GM23338 (cell line): ENCODE data around the gene IDUA. TPM values are rescaled to one million over a fixed set of nuclear protein-coding genes. Genes with fewer than 3 reads are reported as not detected.

Source experiments
- ATAC-seq: fragments of 200-7000 bp; cut with Tn5 transposase; 3 replicates; pipeline ENCODE4 v1.9.1; 2020
- DNase-seq: peaks from one replicate; pipeline ENCODE4 v3.0.0-alpha.2; 2015; ENCODE audit warnings: low spot score
- H2AFZ ChIP-seq: fragments of 200-600 bp; sonication (generic); 2 replicates; pipeline ENCODE4 v1.8.0; 2016; ENCODE audit warnings: antibody characterized with exemption, mild to moderate bottlenecking, moderate library complexity
- H3F3A ChIP-seq: fragments of 200-600 bp; sonication (generic); replicated peaks from 2 replicates; pipeline ENCODE4 v1.8.0; 2017; ENCODE audit warnings: antibody characterized with exemption, mixed run types, low read depth
- H3K27ac ChIP-seq: fragments of 200-600 bp; sonication (generic); 2 replicates; pipeline ENCODE4 v1.6.1; 2016; ENCODE audit warnings: low read depth
- H3K27me3 ChIP-seq: fragments of 200-600 bp; sonication (generic); 2 replicates; pipeline ENCODE4 v1.8.0; 2016; ENCODE audit warnings: mild to moderate bottlenecking, mixed run types, moderate library complexity; ENCODE audit not compliant: insufficient read depth
- H3K36me3 ChIP-seq: fragments of 200-600 bp; sonication (generic); 2 replicates; pipeline ENCODE4 v1.8.0; 2016; ENCODE audit warnings: mild to moderate bottlenecking; ENCODE audit not compliant: insufficient read depth
- H3K4me1 ChIP-seq: fragments of 200-600 bp; sonication (generic); 2 replicates; pipeline ENCODE4 v1.8.0; 2016; ENCODE audit warnings: mild to moderate bottlenecking, moderate library complexity; ENCODE audit not compliant: insufficient read depth
- H3K4me2 ChIP-seq: fragments of 200-600 bp; sonication (generic); 2 replicates; pipeline ENCODE4 v1.7.1; 2017; ENCODE audit warnings: mixed run types
- H3K4me3 ChIP-seq: fragments of 200-600 bp; sonication (generic); 2 replicates; pipeline ENCODE4 v1.6.1; 2016; ENCODE audit warnings: mixed run types
- H3K79me2 ChIP-seq: fragments of 200-600 bp; sonication (generic); replicated peaks from 2 replicates; pipeline ENCODE4 v1.8.0; 2017; ENCODE audit warnings: mild to moderate bottlenecking; ENCODE audit not compliant: insufficient read depth
- H3K9me2 ChIP-seq: fragments of 200-600 bp; sonication (generic); 2 replicates; pipeline ENCODE4 v1.8.0; 2017; ENCODE audit not compliant: insufficient read depth
- H4K20me1 ChIP-seq: fragments of 200-600 bp; sonication (generic); replicated peaks from 2 replicates; pipeline ENCODE4 v1.8.0; 2017; ENCODE audit warnings: mild to moderate bottlenecking; ENCODE audit not compliant: insufficient read depth
- H3K27ac Mint-ChIP-seq: 2 replicates; pipeline ENCODE4 v1.8.0; 2020; ENCODE audit warnings: inconsistent platforms, mild to moderate bottlenecking, moderate library complexity, mixed read lengths
- H3K27me3 Mint-ChIP-seq: 3 replicates; pipeline ENCODE4 v1.8.0; 2022; ENCODE audit warnings: low read depth, mild to moderate bottlenecking, moderate library complexity, mixed read lengths, inconsistent platforms; ENCODE audit not compliant: insufficient read depth, poor library complexity
- H3K36me3 Mint-ChIP-seq: 3 replicates; pipeline ENCODE4 v1.8.0; 2021; ENCODE audit warnings: low read depth, mild to moderate bottlenecking, inconsistent platforms, moderate library complexity, mixed read lengths
- H3K4me1 Mint-ChIP-seq: 3 replicates; pipeline ENCODE4 v1.8.0; 2020; ENCODE audit warnings: mild to moderate bottlenecking, inconsistent platforms, mixed read lengths
- H3K4me3 Mint-ChIP-seq: 3 replicates; pipeline ENCODE4 v1.8.0; 2021; ENCODE audit warnings: moderate library complexity, mild to moderate bottlenecking, inconsistent platforms, mixed read lengths
- H3K9me3 Mint-ChIP-seq: 3 replicates; pipeline ENCODE4 v1.8.0; 2020; ENCODE audit warnings: moderate library complexity, mild to moderate bottlenecking, inconsistent platforms, mixed read lengths
- CREB1 ChIP-seq: fragments of 250-450 bp; sonication (Bioruptor Pico); IDR thresholded peaks from 2 replicates; pipeline ENCODE4 v1.5.0; 2020; ENCODE audit warnings: low read depth, mild to moderate bottlenecking, moderate library complexity
- EZH2 ChIP-seq: fragments of 200-600 bp; sonication (generic); IDR thresholded peaks from one replicate; pipeline ENCODE4 v1.8.0; 2017; ENCODE audit warnings: antibody characterized with exemption, mild to moderate bottlenecking, low read depth; ENCODE audit not compliant: unreplicated experiment
- EZH2phosphoT487 ChIP-seq: fragments of 200-600 bp; sonication (generic); IDR thresholded peaks from one replicate; pipeline ENCODE4 v1.8.1; 2018; ENCODE audit warnings: antibody characterized with exemption; ENCODE audit not compliant: unreplicated experiment
- JUNB ChIP-seq: IDR thresholded peaks from one replicate; pipeline ENCODE4 v1.6.1; 2016; ENCODE audit warnings: antibody characterized with exemption; ENCODE audit not compliant: unreplicated experiment
- NANOG ChIP-seq: IDR thresholded peaks from 2 replicates; pipeline ENCODE4 v1.6.1; 2016; ENCODE audit warnings: antibody characterized with exemption, borderline replicate concordance
- POLR2AphosphoS5 ChIP-seq: IDR thresholded peaks from 2 replicates; pipeline ENCODE4 v1.6.1; 2016; ENCODE audit warnings: antibody characterized with exemption, low read depth
- STAT1 ChIP-seq: IDR thresholded peaks from one replicate; pipeline ENCODE4 v1.6.1; 2016; ENCODE audit warnings: antibody characterized with exemption; ENCODE audit not compliant: unreplicated experiment
- ZNF114 ChIP-seq: fragments of 250-450 bp; sonication (Bioruptor Pico); IDR thresholded peaks from 2 replicates; pipeline ENCODE4 v1.5.0; 2020; ENCODE audit warnings: mild to moderate bottlenecking, moderate library complexity
- ZNF331 ChIP-seq: fragments of 250-450 bp; sonication (Bioruptor Pico); IDR thresholded peaks from 2 replicates; pipeline ENCODE4 v1.5.0; 2020; ENCODE audit warnings: low read depth, mild to moderate bottlenecking, moderate library complexity
- polyA plus RNA-seq: library from polyadenylated mRNA; unstranded; fragments of >200 nt; fragmentation: Nextera tagmentation; extraction: Ambion mirVana; gene quantifications from 2 replicates; pipeline ENCODE4 v1.2.1, GENCODE V29; 2016
- total RNA-seq: library from RNA; depleted of rRNA; stranded (reverse); fragments of >200 nt; shearing (Covaris generic); gene quantifications from 2 replicates; pipeline ENCODE4 v1.2.3, GENCODE V29; 2014
- TF ChIP-seq, protein P1 (sequence below): fragments of 250-450 bp; sonication (Bioruptor Pico); IDR thresholded peaks from 2 replicates; pipeline ENCODE4 v1.5.0; 2020; ENCODE audit warnings: mild to moderate bottlenecking, moderate library complexity
- TF ChIP-seq, protein P2 (sequence below), 2 experiments: fragments of 200-600 bp in 1 of 2; sonication (generic) in 1 of 2; conservative IDR thresholded peaks; 2 replicates each; pipeline versions ENCODE4 v1.5.1 to v1.6.1; 2016 to 2017; ENCODE audit warnings: antibody characterized with exemption in 2 of 2, low read depth in 2 of 2, mild to moderate bottlenecking in 2 of 2, moderate library complexity in 1 of 2
- TF ChIP-seq, protein P3 (sequence below): IDR thresholded peaks from one replicate; pipeline ENCODE4 v1.6.1; 2018; ENCODE audit warnings: antibody characterized with exemption; ENCODE audit not compliant: unreplicated experiment
- TF ChIP-seq, protein P4 (sequence below): IDR thresholded peaks from 2 replicates; pipeline ENCODE4 v1.6.1; 2016; ENCODE audit warnings: antibody characterized with exemption

Gene IDUA
- total and polyA plus RNA-seq, 2 experiments from 2014 or later, result 1.3 to 6.1 TPM

DNA sequence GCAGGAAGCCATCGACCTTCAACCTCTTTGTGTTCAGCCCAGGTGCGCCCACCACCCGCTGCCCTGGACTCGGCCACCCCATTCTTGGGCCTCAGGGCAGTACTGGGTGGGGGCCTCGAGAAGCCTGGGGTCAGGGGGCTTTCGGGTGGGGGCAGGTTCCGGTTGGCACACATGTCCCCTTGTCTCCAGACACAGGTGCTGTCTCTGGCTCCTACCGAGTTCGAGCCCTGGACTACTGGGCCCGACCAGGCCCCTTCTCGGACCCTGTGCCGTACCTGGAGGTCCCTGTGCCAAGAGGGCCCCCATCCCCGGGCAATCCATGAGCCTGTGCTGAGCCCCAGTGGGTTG lies 17.2 kb downstream of the IDUA start:
- Histone ChIP-seq H2AFZ (no peak overlapping the region; the same call in 1 of the 2 replicates), H3K4me3 (no peak overlapping the region), H3K4me2 (no peak overlapping the region), H3K4me1 (0 out of 2 replicates have a peak, but pooled peaks cover 4% of the 10 kb centered on the region), H3F3A (no peaks in the 10 kb centered on the region), H3K9me2 (no peaks in the 10 kb centered on the region), H3K36me3 (no peaks in the 10 kb centered on the region), H3K27ac (no peak overlapping the region), H3K79me2 (no peaks in the 10 kb centered on the region), H3K27me3 (peaks cover 96% of the 10 kb centered on the region), H4K20me1 (no peaks in the 10 kb centered on the region; the same call in 1 of the 2 replicates)
- H3K27me3 Mint-ChIP-seq, result peaks cover 74% of the 10 kb centered on the region
- no peak overlapping the region for H3K27ac Mint-ChIP-seq
- ATAC-seq, result no peak
- no peak for DNase-seq
- peak overlapping the region; percentile 54; the same call in 2 of the 3 replicates for H3K4me3 Mint-ChIP-seq
- H3K36me3 Mint-ChIP-seq, result no peaks in the 10 kb centered on the region
- H3K4me1 Mint-ChIP-seq, result peaks cover 4% of the 10 kb centered on the region; the same call in 2 of the 3 replicates
- TF ChIP-seq POLR2AphosphoS5 (no peak), EZH2phosphoT487 (no peak), ZNF331 (no peak), JUNB (no peak), NANOG (no peak), EZH2 (no peak), ZNF114 (CRISPR knock-in tag) (no peak), STAT1 (no peak), CREB1 (CRISPR knock-in tag) (no peak)
- TF ChIP-seq, protein P1, sequence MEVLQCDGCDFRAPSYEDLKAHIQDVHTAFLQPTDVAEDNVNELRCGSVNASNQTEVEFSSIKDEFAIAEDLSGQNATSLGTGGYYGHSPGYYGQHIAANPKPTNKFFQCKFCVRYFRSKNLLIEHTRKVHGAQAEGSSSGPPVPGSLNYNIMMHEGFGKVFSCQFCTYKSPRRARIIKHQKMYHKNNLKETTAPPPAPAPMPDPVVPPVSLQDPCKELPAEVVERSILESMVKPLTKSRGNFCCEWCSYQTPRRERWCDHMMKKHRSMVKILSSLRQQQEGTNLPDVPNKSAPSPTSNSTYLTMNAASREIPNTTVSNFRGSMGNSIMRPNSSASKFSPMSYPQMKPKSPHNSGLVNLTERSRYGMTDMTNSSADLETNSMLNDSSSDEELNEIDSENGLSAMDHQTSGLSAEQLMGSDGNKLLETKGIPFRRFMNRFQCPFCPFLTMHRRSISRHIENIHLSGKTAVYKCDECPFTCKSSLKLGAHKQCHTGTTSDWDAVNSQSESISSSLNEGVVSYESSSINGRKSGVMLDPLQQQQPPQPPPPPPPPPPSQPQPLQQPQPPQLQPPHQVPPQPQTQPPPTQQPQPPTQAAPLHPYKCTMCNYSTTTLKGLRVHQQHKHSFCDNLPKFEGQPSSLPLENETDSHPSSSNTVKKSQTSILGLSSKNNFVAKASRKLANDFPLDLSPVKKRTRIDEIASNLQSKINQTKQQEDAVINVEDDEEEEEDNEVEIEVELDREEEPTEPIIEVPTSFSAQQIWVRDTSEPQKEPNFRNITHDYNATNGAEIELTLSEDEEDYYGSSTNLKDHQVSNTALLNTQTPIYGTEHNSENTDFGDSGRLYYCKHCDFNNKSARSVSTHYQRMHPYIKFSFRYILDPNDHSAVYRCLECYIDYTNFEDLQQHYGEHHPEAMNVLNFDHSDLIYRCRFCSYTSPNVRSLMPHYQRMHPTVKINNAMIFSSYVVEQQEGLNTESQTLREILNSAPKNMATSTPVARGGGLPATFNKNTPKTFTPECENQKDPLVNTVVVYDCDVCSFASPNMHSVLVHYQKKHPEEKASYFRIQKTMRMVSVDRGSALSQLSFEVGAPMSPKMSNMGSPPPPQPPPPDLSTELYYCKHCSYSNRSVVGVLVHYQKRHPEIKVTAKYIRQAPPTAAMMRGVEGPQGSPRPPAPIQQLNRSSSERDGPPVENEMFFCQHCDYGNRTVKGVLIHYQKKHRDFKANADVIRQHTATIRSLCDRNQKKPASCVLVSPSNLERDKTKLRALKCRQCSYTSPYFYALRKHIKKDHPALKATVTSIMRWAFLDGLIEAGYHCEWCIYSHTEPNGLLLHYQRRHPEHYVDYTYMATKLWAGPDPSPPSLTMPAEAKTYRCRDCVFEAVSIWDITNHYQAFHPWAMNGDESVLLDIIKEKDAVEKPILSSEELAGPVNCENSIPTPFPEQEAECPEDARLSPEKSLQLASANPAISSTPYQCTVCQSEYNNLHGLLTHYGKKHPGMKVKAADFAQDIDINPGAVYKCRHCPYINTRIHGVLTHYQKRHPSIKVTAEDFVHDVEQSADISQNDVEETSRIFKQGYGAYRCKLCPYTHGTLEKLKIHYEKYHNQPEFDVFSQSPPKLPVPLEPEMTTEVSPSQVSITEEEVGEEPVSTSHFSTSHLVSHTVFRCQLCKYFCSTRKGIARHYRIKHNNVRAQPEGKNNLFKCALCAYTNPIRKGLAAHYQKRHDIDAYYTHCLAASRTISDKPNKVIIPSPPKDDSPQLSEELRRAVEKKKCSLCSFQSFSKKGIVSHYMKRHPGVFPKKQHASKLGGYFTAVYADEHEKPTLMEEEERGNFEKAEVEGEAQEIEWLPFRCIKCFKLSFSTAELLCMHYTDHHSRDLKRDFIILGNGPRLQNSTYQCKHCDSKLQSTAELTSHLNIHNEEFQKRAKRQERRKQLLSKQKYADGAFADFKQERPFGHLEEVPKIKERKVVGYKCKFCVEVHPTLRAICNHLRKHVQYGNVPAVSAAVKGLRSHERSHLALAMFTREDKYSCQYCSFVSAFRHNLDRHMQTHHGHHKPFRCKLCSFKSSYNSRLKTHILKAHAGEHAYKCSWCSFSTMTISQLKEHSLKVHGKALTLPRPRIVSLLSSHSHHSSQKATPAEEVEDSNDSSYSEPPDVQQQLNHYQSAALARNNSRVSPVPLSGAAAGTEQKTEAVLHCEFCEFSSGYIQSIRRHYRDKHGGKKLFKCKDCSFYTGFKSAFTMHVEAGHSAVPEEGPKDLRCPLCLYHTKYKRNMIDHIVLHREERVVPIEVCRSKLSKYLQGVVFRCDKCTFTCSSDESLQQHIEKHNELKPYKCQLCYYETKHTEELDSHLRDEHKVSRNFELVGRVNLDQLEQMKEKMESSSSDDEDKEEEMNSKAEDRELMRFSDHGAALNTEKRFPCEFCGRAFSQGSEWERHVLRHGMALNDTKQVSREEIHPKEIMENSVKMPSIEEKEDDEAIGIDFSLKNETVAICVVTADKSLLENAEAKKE (CRISPR knock-in tag), result no peak
- TF ChIP-seq, protein P2, sequence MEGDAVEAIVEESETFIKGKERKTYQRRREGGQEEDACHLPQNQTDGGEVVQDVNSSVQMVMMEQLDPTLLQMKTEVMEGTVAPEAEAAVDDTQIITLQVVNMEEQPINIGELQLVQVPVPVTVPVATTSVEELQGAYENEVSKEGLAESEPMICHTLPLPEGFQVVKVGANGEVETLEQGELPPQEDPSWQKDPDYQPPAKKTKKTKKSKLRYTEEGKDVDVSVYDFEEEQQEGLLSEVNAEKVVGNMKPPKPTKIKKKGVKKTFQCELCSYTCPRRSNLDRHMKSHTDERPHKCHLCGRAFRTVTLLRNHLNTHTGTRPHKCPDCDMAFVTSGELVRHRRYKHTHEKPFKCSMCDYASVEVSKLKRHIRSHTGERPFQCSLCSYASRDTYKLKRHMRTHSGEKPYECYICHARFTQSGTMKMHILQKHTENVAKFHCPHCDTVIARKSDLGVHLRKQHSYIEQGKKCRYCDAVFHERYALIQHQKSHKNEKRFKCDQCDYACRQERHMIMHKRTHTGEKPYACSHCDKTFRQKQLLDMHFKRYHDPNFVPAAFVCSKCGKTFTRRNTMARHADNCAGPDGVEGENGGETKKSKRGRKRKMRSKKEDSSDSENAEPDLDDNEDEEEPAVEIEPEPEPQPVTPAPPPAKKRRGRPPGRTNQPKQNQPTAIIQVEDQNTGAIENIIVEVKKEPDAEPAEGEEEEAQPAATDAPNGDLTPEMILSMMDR (conservative IDR thresholded peaks at IDR 0.05; ENCODE audit: low read depth in 2 of 2), result no peak
- TF ChIP-seq, protein P3, sequence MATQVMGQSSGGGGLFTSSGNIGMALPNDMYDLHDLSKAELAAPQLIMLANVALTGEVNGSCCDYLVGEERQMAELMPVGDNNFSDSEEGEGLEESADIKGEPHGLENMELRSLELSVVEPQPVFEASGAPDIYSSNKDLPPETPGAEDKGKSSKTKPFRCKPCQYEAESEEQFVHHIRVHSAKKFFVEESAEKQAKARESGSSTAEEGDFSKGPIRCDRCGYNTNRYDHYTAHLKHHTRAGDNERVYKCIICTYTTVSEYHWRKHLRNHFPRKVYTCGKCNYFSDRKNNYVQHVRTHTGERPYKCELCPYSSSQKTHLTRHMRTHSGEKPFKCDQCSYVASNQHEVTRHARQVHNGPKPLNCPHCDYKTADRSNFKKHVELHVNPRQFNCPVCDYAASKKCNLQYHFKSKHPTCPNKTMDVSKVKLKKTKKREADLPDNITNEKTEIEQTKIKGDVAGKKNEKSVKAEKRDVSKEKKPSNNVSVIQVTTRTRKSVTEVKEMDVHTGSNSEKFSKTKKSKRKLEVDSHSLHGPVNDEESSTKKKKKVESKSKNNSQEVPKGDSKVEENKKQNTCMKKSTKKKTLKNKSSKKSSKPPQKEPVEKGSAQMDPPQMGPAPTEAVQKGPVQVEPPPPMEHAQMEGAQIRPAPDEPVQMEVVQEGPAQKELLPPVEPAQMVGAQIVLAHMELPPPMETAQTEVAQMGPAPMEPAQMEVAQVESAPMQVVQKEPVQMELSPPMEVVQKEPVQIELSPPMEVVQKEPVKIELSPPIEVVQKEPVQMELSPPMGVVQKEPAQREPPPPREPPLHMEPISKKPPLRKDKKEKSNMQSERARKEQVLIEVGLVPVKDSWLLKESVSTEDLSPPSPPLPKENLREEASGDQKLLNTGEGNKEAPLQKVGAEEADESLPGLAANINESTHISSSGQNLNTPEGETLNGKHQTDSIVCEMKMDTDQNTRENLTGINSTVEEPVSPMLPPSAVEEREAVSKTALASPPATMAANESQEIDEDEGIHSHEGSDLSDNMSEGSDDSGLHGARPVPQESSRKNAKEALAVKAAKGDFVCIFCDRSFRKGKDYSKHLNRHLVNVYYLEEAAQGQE, result no peak
- TF ChIP-seq, protein P4, sequence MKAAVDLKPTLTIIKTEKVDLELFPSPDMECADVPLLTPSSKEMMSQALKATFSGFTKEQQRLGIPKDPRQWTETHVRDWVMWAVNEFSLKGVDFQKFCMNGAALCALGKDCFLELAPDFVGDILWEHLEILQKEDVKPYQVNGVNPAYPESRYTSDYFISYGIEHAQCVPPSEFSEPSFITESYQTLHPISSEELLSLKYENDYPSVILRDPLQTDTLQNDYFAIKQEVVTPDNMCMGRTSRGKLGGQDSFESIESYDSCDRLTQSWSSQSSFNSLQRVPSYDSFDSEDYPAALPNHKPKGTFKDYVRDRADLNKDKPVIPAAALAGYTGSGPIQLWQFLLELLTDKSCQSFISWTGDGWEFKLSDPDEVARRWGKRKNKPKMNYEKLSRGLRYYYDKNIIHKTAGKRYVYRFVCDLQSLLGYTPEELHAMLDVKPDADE, result no peak
- peaks cover 8% of the 10 kb centered on the region; the same call in 2 of the 3 replicates for H3K9me3 Mint-ChIP-seq
